ENCODE results near the gene CCDC183. TPM values are rescaled to one million over a fixed set of nuclear protein-coding genes. Genes with fewer than 3 reads are reported as not detected.
A peak's percentile ranks its signal among the peaks of the same experiment; 100 is the strongest.

The CCDC183 gene
- total and polyA plus RNA-seq, 4 donors = 0.20 to 1.8 (median 1.0) TPM

GRCh38 chr9:136769710-136770191, 26.4 kb upstream of the CCDC183 start:
- Histone ChIP-seq H3K4me1 (ENCODE audit: control insufficient read depth in 4 of 4, insufficient read depth in 4 of 4, low read length in 3 of 4) (no peaks in the 10 kb centered on the region), H3K9ac (ENCODE audit: low read depth in 1 of 2, low read length in 2 of 2) (no peak overlapping the region), H3K9me3 (ENCODE audit: control insufficient read depth in 4 of 4, low read length in 3 of 4) (peaks cover 4 to 8% (median 5%) of the 10 kb centered on the region in 4 donors), H3K27ac (ENCODE audit: low read depth in 1 of 2, low read length in 2 of 2) (no peak overlapping the region), H3K36me3 (ENCODE audit: control insufficient read depth in 4 of 4, insufficient read depth in 3 of 4, low read depth in 1 of 4, low read length in 3 of 4) (no peaks in the 10 kb centered on the region), H3K4me3 (ENCODE audit: low read depth in 1 of 3, low read length in 3 of 3) (no peak overlapping the region), H3K27me3 (ENCODE audit: control insufficient read depth in 4 of 4, insufficient read depth in 4 of 4, low read length in 3 of 4) (no peaks in the 10 kb centered on the region)
- TF ChIP-seq RXRA (IDR thresholded peaks at IDR 0.05) (no peak), RAD21 (IDR thresholded peaks at IDR 0.05) (peak in 1 of 2 donors; percentile 11), MAX (IDR thresholded peaks at IDR 0.05) (no peak), CTCF (IDR thresholded peaks at IDR 0.05; ENCODE audit: low read depth, low read length, missing input control) (peak; percentile 43)
- 23% methylated on average over 16 of the region's 16 CpGs for WGBS
- DNase-seq (ENCODE audit: low spot score) = no peak

GRCh38 chr9:136771907-136772415, 24.2 kb upstream of the CCDC183 start:
- no peaks in the 10 kb centered on the region for H3K4me1 ChIP-seq (ENCODE audit: control insufficient read depth in 4 of 4, insufficient read depth in 4 of 4, low read length in 3 of 4)
- DNase-seq (ENCODE audit: low spot score) = no peak
- H3K4me3 ChIP-seq (ENCODE audit: low read depth in 1 of 3, low read length in 3 of 3) = no peak overlapping the region
- H3K36me3 ChIP-seq (ENCODE audit: control insufficient read depth in 4 of 4, insufficient read depth in 3 of 4, low read depth in 1 of 4, low read length in 3 of 4) = no peaks in the 10 kb centered on the region
- no peaks in the 10 kb centered on the region for H3K27me3 ChIP-seq (ENCODE audit: control insufficient read depth in 4 of 4, insufficient read depth in 4 of 4, low read length in 3 of 4)
- TF ChIP-seq GABPA (IDR thresholded peaks at IDR 0.05 in 1 of 2, conservative IDR thresholded peaks at IDR 0.05 in 1 of 2) = no peak
- no peak for TF ChIP-seq NR2F2 (IDR thresholded peaks at IDR 0.05)
- no peak overlapping the region for H3K27ac ChIP-seq (ENCODE audit: low read depth in 1 of 2, low read length in 2 of 2)
- no peak overlapping the region for H3K9ac ChIP-seq (ENCODE audit: low read depth in 1 of 2, low read length in 2 of 2)
- H3K9me3 ChIP-seq (ENCODE audit: control insufficient read depth in 4 of 4, low read length in 3 of 4) = peaks cover 4 to 8% (median 5%) of the 10 kb centered on the region in 4 donors
- 86% methylated on average over 3 of the region's 3 CpGs for WGBS

- H3K4me1 ChIP-seq (ENCODE audit: control insufficient read depth in 4 of 4, insufficient read depth in 4 of 4, low read length in 3 of 4) = peaks cover 0 to 2% (median 0%) of the 10 kb centered on the region in 4 donors
- no peak overlapping the region for H3K9ac ChIP-seq (ENCODE audit: low read depth in 1 of 2, low read length in 2 of 2)
- no peaks in the 10 kb centered on the region for H3K36me3 ChIP-seq (ENCODE audit: control insufficient read depth in 4 of 4, insufficient read depth in 3 of 4, low read depth in 1 of 4, low read length in 3 of 4)
- TF ChIP-seq EGR1 (IDR thresholded peaks at IDR 0.05; ENCODE audit: low read depth in 2 of 2) = no peak
- no peak for TF ChIP-seq NR2F2 (IDR thresholded peaks at IDR 0.05)
- no peak for TF ChIP-seq HNF4A (conservative IDR thresholded peaks at IDR 0.05)
- no peak for TF ChIP-seq CTCF (IDR thresholded peaks at IDR 0.05; ENCODE audit: low read depth, low read length, missing input control)
- no peak for TF ChIP-seq FOXA1 (IDR thresholded peaks at IDR 0.05)
- H3K27ac ChIP-seq (ENCODE audit: low read depth in 1 of 2, low read length in 2 of 2) = no peak overlapping the region
- WGBS = 86% methylated on average over 7 of the region's 7 CpGs
- no peak for DNase-seq (ENCODE audit: low spot score)
- H3K27me3 ChIP-seq (ENCODE audit: control insufficient read depth in 4 of 4, insufficient read depth in 4 of 4, low read length in 3 of 4) = no peaks in the 10 kb centered on the region
- no peak overlapping the region for H3K4me3 ChIP-seq (ENCODE audit: low read depth in 1 of 3, low read length in 3 of 3)
- peaks cover 4 to 8% (median 5%) of the 10 kb centered on the region in 4 donors for H3K9me3 ChIP-seq (ENCODE audit: control insufficient read depth in 4 of 4, low read length in 3 of 4)
Measured at GRCh38 chr9:136773386-136774044, 22.6 kb upstream of the CCDC183 start.
